ENCODE measurements around the gene SERPINB12.

SERPINB12 gene

GRCh38 chr18:63553081-63553480 is 10.9 kb downstream of the SERPINB12 start:
- Histone ChIP-seq H3K4me3 (ENCODE audit: low read depth, low read length) (no peak overlapping the region), H3K4me1 (ENCODE audit: control insufficient read depth, insufficient read depth, low read length) (no peaks in the 10 kb centered on the region), H3K27me3 (ENCODE audit: control insufficient read depth, insufficient read depth, low read length) (no peaks in the 10 kb centered on the region), H3K36me3 (ENCODE audit: control insufficient read depth, insufficient read depth, low read length) (no peaks in the 10 kb centered on the region), H3K9me3 (ENCODE audit: control insufficient read depth, insufficient read depth, low read length) (no peaks in the 10 kb centered on the region), H3K9ac (ENCODE audit: low read depth, low read length) (no peak overlapping the region)

DNA sequence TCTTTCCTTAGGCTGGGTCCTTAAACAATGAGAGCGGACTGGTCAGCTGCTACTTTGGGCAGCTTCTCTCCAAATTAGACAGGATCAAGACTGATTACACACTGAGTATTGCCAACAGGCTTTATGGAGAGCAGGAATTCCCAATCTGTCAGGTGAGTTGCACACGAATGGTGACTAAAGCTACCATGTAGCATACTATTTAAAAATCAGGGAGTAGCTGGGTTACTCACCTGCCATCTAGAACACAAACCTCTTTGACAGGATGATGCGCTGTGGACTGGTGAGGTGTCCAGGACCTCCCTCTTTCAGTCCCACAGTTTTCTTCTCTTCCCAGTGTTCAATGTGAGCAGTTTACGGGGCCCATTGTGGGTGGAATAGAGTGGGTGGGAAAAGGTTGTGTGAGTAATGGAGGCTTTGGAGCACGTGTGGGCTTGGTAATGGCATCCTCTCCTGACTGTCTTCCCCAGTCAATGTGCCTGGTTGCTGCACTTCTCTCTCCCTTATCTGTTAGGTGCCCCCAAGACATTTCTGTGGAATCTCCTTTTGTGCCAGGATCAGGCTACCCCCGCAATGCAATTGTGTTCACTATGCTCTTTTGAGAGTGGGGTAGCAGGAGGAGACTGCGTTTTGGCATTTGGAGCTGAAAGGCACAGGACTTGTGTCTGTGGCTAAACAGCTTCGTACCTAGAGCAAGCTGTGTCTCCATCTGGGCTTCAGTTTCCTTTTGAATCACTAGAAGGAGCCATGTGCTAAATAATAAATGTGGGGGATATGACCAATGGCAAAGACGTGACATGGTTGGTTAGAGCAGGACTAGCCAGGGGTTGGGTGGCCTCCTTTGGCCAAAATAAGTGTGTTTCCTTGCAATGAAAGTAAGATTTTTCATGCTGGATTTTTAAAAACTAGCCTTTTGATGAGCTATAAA is 17.7 kb downstream of the SERPINB12 start:
- Histone ChIP-seq H3K4me1 (ENCODE audit: control insufficient read depth, insufficient read depth, low read length) (no peaks in the 10 kb centered on the region), H3K9me3 (ENCODE audit: control insufficient read depth, insufficient read depth, low read length) (no peaks in the 10 kb centered on the region), H3K9ac (ENCODE audit: low read depth, low read length) (no peak overlapping the region), H3K36me3 (ENCODE audit: control insufficient read depth, insufficient read depth, low read length) (no peaks in the 10 kb centered on the region), H3K4me3 (ENCODE audit: low read depth, low read length) (no peak overlapping the region), H3K27me3 (ENCODE audit: control insufficient read depth, insufficient read depth, low read length) (no peaks in the 10 kb centered on the region)

GRCh38 chr18:63562284-63562683 is 20.1 kb downstream of the SERPINB12 start:
- no peak overlapping the region for H3K4me3 ChIP-seq (ENCODE audit: low read depth, low read length)
- H3K4me1 ChIP-seq (ENCODE audit: control insufficient read depth, insufficient read depth, low read length), result no peaks in the 10 kb centered on the region
- H3K9ac ChIP-seq (ENCODE audit: low read depth, low read length), result no peak overlapping the region
- H3K36me3 ChIP-seq (ENCODE audit: control insufficient read depth, insufficient read depth, low read length), result no peaks in the 10 kb centered on the region
- H3K27me3 ChIP-seq (ENCODE audit: control insufficient read depth, insufficient read depth, low read length), result no peaks in the 10 kb centered on the region
- no peaks in the 10 kb centered on the region for H3K9me3 ChIP-seq (ENCODE audit: control insufficient read depth, insufficient read depth, low read length)

GRCh38 chr18:63564021-63564420 is 21.9 kb downstream of the SERPINB12 start:
- Histone ChIP-seq H3K9me3 (ENCODE audit: control insufficient read depth, insufficient read depth, low read length) (no peaks in the 10 kb centered on the region), H3K27me3 (ENCODE audit: control insufficient read depth, insufficient read depth, low read length) (no peaks in the 10 kb centered on the region), H3K9ac (ENCODE audit: low read depth, low read length) (no peak overlapping the region), H3K4me3 (ENCODE audit: low read depth, low read length) (no peak overlapping the region), H3K4me1 (ENCODE audit: control insufficient read depth, insufficient read depth, low read length) (no peaks in the 10 kb centered on the region), H3K36me3 (ENCODE audit: control insufficient read depth, insufficient read depth, low read length) (no peaks in the 10 kb centered on the region)

DNA sequence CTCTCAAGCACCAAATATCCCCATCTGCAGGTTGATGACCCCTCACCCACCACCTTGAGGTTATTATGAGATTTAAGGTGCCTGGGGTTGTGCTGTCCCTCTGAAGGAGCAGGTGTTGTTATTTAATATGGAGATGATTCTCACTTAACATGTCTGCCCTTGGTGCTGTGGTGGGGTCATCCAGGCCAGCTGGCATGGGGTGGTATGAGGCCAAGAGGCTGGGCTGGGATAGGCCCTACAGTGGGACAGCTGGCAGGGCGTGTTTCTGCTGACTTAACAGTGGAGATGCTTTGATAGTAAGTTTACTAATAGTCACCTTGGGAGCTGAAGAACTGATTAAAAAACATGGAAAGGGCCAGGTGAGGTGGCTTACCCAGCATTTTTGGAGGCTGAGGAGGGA is 22.4 kb downstream of the SERPINB12 start:
- H3K9ac ChIP-seq (ENCODE audit: low read depth, low read length), result no peak overlapping the region
- H3K9me3 ChIP-seq (ENCODE audit: control insufficient read depth, insufficient read depth, low read length), result no peaks in the 10 kb centered on the region
- H3K4me1 ChIP-seq (ENCODE audit: control insufficient read depth, insufficient read depth, low read length), result no peaks in the 10 kb centered on the region
- no peak overlapping the region for H3K4me3 ChIP-seq (ENCODE audit: low read depth, low read length)
- no peaks in the 10 kb centered on the region for H3K36me3 ChIP-seq (ENCODE audit: control insufficient read depth, insufficient read depth, low read length)
- H3K27me3 ChIP-seq (ENCODE audit: control insufficient read depth, insufficient read depth, low read length), result no peaks in the 10 kb centered on the region

DNA sequence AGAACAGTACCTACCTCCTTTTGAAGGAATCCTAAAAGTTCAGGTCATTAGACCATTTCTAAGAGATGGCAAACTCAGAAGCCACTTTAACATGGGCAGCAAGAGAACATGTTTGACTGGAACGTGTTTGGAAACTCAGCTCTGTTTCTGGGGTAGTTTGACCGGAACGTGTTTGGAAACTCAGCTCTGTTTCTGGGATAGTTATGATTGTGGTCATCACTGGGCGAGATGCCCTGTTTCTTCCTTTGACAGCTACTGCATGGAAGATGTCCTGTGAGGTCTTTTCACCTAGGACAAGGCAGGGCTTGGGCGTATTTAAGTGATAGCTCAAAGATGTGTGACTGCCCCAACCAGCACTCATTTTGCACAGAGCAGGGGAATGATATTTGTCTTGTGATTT is 25.1 kb downstream of the SERPINB12 start:
- H3K9me3 ChIP-seq (ENCODE audit: control insufficient read depth, insufficient read depth, low read length), result no peaks in the 10 kb centered on the region
- H3K27me3 ChIP-seq (ENCODE audit: control insufficient read depth, insufficient read depth, low read length), result no peaks in the 10 kb centered on the region
- H3K36me3 ChIP-seq (ENCODE audit: control insufficient read depth, insufficient read depth, low read length), result no peaks in the 10 kb centered on the region
- H3K4me3 ChIP-seq (ENCODE audit: low read depth, low read length), result no peak overlapping the region
- no peak overlapping the region for H3K9ac ChIP-seq (ENCODE audit: low read depth, low read length)
- H3K4me1 ChIP-seq (ENCODE audit: control insufficient read depth, insufficient read depth, low read length), result no peaks in the 10 kb centered on the region

DNA sequence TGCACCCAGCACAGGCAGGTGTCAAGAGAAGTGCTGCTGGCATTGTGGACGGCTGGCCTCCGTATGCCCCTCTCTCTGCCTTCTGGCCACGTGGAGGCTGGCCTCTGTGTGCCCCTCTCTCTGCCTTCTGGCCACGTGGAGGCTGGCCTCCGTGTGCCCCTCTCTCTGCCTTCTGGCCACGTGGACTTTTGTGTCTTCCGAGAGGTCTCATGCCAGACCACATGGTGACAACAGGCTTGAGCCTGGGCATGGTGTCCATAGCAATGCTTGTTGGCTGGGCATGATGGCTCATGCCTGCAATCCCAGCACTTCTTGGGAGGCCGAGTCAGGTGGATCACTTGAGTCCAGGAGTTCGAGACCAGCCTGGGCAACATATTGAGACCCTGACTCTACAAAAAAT is 25.7 kb downstream of the SERPINB12 start:
- no peaks in the 10 kb centered on the region for H3K27me3 ChIP-seq (ENCODE audit: control insufficient read depth, insufficient read depth, low read length)
- no peaks in the 10 kb centered on the region for H3K4me1 ChIP-seq (ENCODE audit: control insufficient read depth, insufficient read depth, low read length)
- no peaks in the 10 kb centered on the region for H3K9me3 ChIP-seq (ENCODE audit: control insufficient read depth, insufficient read depth, low read length)
- no peaks in the 10 kb centered on the region for H3K36me3 ChIP-seq (ENCODE audit: control insufficient read depth, insufficient read depth, low read length)
- H3K4me3 ChIP-seq (ENCODE audit: low read depth, low read length), result no peak overlapping the region
- H3K9ac ChIP-seq (ENCODE audit: low read depth, low read length), result no peak overlapping the region

DNA sequence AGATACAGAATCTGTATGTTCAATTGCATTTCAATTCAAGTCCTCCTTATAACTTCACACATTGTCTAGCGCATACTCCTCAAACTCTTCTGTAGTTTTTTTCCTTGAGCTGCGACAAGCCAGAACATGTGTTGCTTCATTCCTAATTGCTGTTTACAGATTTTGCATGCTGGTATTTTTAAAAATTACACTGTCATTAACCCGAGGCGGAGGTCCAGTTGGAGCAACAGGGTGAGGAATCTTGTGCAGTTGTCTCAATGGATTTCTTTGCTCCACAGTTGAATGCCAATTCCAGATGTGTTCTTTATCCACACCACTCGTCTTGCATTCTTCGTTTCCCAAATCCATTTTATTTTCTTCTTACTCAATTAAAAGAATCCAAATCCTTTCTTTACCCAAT is 28.6 kb downstream of the SERPINB12 start:
- Histone ChIP-seq H3K4me3 (ENCODE audit: low read depth, low read length) (no peak overlapping the region), H3K9ac (ENCODE audit: low read depth, low read length) (no peak overlapping the region), H3K27me3 (ENCODE audit: control insufficient read depth, insufficient read depth, low read length) (no peaks in the 10 kb centered on the region), H3K36me3 (ENCODE audit: control insufficient read depth, insufficient read depth, low read length) (no peaks in the 10 kb centered on the region), H3K4me1 (ENCODE audit: control insufficient read depth, insufficient read depth, low read length) (no peaks in the 10 kb centered on the region), H3K9me3 (ENCODE audit: control insufficient read depth, insufficient read depth, low read length) (no peaks in the 10 kb centered on the region)

DNA sequence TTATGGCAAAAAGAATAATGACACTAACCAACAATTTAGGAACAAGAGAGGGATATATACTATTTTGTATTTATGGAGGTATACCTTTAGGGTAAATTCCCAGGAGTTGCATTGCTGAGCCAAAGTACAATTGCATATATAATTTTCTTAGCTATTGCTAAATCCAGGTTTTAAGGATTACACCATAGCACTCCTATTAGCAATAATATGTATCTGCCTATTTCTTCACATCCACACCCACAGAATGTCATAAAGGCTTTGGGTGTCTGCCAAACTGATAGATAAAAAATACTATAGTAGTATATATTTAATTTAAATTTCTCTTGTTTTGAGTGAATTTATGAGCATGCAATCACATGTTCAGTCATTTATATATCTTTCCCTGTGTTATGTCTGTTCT is 33.5 kb downstream of the SERPINB12 start:
- no peaks in the 10 kb centered on the region for H3K27me3 ChIP-seq (ENCODE audit: control insufficient read depth, insufficient read depth, low read length)
- H3K36me3 ChIP-seq (ENCODE audit: control insufficient read depth, insufficient read depth, low read length), result no peaks in the 10 kb centered on the region
- no peaks in the 10 kb centered on the region for H3K4me1 ChIP-seq (ENCODE audit: control insufficient read depth, insufficient read depth, low read length)
- H3K9me3 ChIP-seq (ENCODE audit: control insufficient read depth, insufficient read depth, low read length), result no peaks in the 10 kb centered on the region
- no peak overlapping the region for H3K9ac ChIP-seq (ENCODE audit: low read depth, low read length)
- H3K4me3 ChIP-seq (ENCODE audit: low read depth, low read length), result no peak overlapping the region

DNA sequence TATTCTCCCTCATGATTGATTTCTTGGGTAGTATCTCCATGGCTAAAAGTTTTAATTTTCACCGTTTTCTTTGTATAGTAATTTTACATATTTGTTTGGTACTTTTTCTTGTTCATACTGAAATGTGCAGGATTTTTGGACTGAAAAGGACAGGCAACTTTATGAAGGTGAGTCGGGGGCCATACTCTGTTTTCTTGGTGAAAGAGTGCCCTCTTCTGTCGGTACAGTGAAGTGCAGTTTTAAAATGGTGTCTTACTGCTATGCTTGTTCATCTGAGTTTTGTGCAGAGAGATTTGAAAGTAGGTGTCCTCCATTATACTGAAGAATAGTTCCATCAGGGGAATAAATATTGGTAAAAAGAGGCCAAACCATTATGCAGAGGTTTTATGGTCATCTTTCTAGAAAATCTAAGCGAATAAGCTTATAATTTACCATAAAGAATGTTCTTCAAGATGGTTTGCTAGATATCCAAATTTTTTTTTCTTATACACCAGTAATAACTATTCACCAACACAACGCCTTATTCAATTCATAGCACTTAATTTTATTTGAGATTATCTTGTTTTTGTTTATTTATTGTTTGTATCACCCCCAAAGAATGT is 36.3 kb downstream of the SERPINB12 start:
- Histone ChIP-seq H3K4me1 (ENCODE audit: control insufficient read depth, insufficient read depth, low read length) (no peaks in the 10 kb centered on the region), H3K4me3 (ENCODE audit: low read depth, low read length) (no peak overlapping the region), H3K9ac (ENCODE audit: low read depth, low read length) (no peak overlapping the region), H3K9me3 (ENCODE audit: control insufficient read depth, insufficient read depth, low read length) (no peaks in the 10 kb centered on the region), H3K36me3 (ENCODE audit: control insufficient read depth, insufficient read depth, low read length) (no peaks in the 10 kb centered on the region), H3K27me3 (ENCODE audit: control insufficient read depth, insufficient read depth, low read length) (no peaks in the 10 kb centered on the region)

DNA sequence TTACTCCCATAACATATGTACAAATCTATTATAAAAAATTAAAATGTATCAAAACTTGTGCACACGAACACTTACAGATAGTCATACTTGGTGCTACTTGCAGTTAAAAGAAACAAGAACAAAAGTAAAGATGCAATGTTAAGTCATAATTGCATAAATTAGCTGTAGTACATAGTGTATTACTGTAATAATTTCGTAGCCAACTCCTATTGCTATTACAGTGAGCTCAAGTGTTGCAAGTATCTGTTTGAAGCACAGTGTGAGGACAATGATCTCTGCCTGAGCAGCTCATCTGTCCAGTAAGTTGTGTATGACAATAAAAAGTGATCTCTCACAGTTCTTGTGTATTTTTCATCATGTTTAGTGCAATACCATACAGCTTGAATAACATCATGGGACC is 37.4 kb downstream of the SERPINB12 start:
- no peak overlapping the region for H3K4me3 ChIP-seq (ENCODE audit: low read depth, low read length)
- H3K36me3 ChIP-seq (ENCODE audit: control insufficient read depth, insufficient read depth, low read length), result no peaks in the 10 kb centered on the region
- H3K27me3 ChIP-seq (ENCODE audit: control insufficient read depth, insufficient read depth, low read length), result no peaks in the 10 kb centered on the region
- H3K9ac ChIP-seq (ENCODE audit: low read depth, low read length), result no peak overlapping the region
- H3K4me1 ChIP-seq (ENCODE audit: control insufficient read depth, insufficient read depth, low read length), result no peaks in the 10 kb centered on the region
- no peaks in the 10 kb centered on the region for H3K9me3 ChIP-seq (ENCODE audit: control insufficient read depth, insufficient read depth, low read length)

- H3K27me3 ChIP-seq (ENCODE audit: control insufficient read depth, insufficient read depth, low read length), result no peaks in the 10 kb centered on the region
- H3K9ac ChIP-seq (ENCODE audit: low read depth, low read length), result no peak overlapping the region
- H3K36me3 ChIP-seq (ENCODE audit: control insufficient read depth, insufficient read depth, low read length), result no peaks in the 10 kb centered on the region
- no peaks in the 10 kb centered on the region for H3K9me3 ChIP-seq (ENCODE audit: control insufficient read depth, insufficient read depth, low read length)
- no peak overlapping the region for H3K4me3 ChIP-seq (ENCODE audit: low read depth, low read length)
- no peaks in the 10 kb centered on the region for H3K4me1 ChIP-seq (ENCODE audit: control insufficient read depth, insufficient read depth, low read length)
Measured at GRCh38 chr18:63585988-63586387, 43.8 kb downstream of the SERPINB12 start.
